HG03196 (cell line): ENCODE measurements around the gene ZG16.
A peak's percentile ranks its signal among the peaks of the same experiment; 100 is the strongest.
"Not testable (repeated sequence)": the region's sequence is repeated elsewhere in the genome, so short reads cannot be mapped to it uniquely, and the experiment has no call there.

Experiments
- ATAC-seq: cut with Tn5 transposase; IDR thresholded peaks from one replicate; pipeline ENCODE4 v1.9.1; 2021; ENCODE audit not compliant: unreplicated experiment

ZG16 gene

GRCh38 chr16:29777576-29778350 is at the start of gene ZG16:
Gene ZG16, plus strand, starts transcription at chr16:29778256. Its CDS starts 1,011 bp downstream, at chr16:29779267.
- no peak for ATAC-seq

GRCh38 chr16:29729116-29729521 is 48.9 kb upstream of the ZG16 start:
- no peak for ATAC-seq

GRCh38 chr16:29730649-29731048 is 47.4 kb upstream of the ZG16 start:
- ATAC-seq: no peak

- ATAC-seq: peak; percentile 74
Observed at GRCh38 chr16:29731768-29732601, 46.1 kb upstream of the ZG16 start.

- ATAC-seq: no peak
Observed at GRCh38 chr16:29734786-29735185, 43.3 kb upstream of the ZG16 start.

- no peak for ATAC-seq
Observed at GRCh38 chr16:29736112-29736511, 41.9 kb upstream of the ZG16 start.

- no peak for ATAC-seq
Observed at GRCh38 chr16:29736764-29737163, 41.3 kb upstream of the ZG16 start.

- ATAC-seq: no peak
Observed at GRCh38 chr16:29737713-29738112, 40.3 kb upstream of the ZG16 start.

- ATAC-seq: no peak
Observed at GRCh38 chr16:29738514-29738913, 39.5 kb upstream of the ZG16 start.

GRCh38 chr16:29739927-29740629 is 38.0 kb upstream of the ZG16 start:
- not testable (repeated sequence) for ATAC-seq

- not testable (repeated sequence) for ATAC-seq
Observed at GRCh38 chr16:29740630-29741015, 37.4 kb upstream of the ZG16 start.

GRCh38 chr16:29742683-29743275 is 35.3 kb upstream of the ZG16 start:
- no peak for ATAC-seq

GRCh38 chr16:29743475-29743826 is 34.6 kb upstream of the ZG16 start:
- no peak for ATAC-seq

- ATAC-seq: no peak
Observed at GRCh38 chr16:29743827-29744531, 34.1 kb upstream of the ZG16 start.

- no peak for ATAC-seq
Observed at GRCh38 chr16:29744541-29745101, 33.4 kb upstream of the ZG16 start.

GRCh38 chr16:29745121-29745852 is 32.8 kb upstream of the ZG16 start:
- ATAC-seq: peak; percentile 20

GRCh38 chr16:29745853-29746345 is 32.2 kb upstream of the ZG16 start, which contains the start of gene C16orf54:
Gene C16orf54, minus strand, starts transcription at chr16:29745990. Its CDS starts 1,039 bp downstream, at chr16:29744951.
- peak; percentile 78 for ATAC-seq

GRCh38 chr16:29746518-29746917 is 31.5 kb upstream of the ZG16 start:
- not testable (repeated sequence) for ATAC-seq
